Esophagus muscularis mucosa (tissue), 4 donors: ENCODE measurements around the gene CARS1.

Experiments used
- EP300 ChIP-seq: sonication (generic); formaldehyde crosslinking; IDR thresholded peaks from one replicate; pipeline ENCODE4 v1.6.1; 2017; ENCODE audit warnings: antibody characterized with exemption
- POLR2A ChIP-seq: fragments of 450-650 bp; IDR thresholded peaks from one replicate; pipeline ENCODE4 v1.6.1; 2017; ENCODE audit warnings: antibody characterized with exemption, moderate library complexity, mild to moderate bottlenecking, low read depth
- POLR2AphosphoS5 ChIP-seq, 2 donors: sonication (generic); formaldehyde crosslinking; IDR thresholded peaks; one replicate each; pipeline ENCODE4 v1.6.1; 2017; ENCODE audit warnings: antibody characterized with exemption in 2 of 2
- TF ChIP-seq, protein P1 (sequence below), 3 experiments: fragments of 200-600 bp in 2 of 3; fragments of 450-650 bp in 1 of 3; sonication (generic) in 2 of 3; IDR thresholded peaks; one replicate each; pipeline ENCODE4 v1.5.1; 2017 to 2019; ENCODE audit warnings: antibody characterized with exemption in 3 of 3, mild to moderate bottlenecking in 2 of 3, moderate library complexity in 1 of 3

DNA sequence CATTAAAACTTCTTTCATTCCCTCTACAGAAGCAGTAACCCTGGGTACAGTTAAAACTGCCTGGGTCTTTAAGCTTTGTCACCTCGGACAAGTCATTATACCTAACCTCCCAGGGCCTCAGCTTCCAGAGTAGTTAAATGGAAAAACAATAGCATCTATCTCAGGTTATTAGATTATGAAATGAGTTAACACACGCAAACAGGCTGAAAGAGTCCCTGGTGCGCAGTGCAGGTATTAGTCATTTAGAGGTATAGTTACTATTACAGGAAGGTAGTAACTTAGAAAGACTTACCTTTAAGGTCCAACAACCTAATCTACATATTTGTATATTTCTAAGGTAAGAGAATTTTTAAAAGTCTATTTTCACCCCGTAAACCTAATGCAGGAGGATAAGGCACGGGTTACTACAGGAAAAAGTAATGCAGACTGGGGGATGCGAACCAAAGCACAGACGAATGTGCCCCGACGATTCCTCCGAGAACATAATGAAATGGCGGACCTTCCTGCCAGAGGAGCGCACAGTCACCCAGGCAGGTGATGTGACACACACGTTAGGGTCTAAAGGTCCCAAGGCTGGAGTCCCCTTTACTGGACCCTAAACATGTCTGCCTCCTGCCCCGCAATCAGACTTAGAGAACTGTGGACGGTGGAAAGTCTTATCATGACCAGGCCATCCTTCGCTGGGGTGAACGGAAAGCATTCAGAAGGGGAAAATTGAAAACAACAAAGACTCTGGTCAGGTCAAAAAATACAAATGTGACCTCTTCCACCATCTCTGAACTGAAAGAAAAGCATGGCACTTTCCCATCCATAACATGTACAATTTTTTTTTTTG is 66.4 kb downstream of the CARS1 start:
- TF ChIP-seq EP300, result no peak
- no peak for TF ChIP-seq POLR2AphosphoS5 (IDR thresholded peaks at IDR 0.05)
- TF ChIP-seq, protein P1, sequence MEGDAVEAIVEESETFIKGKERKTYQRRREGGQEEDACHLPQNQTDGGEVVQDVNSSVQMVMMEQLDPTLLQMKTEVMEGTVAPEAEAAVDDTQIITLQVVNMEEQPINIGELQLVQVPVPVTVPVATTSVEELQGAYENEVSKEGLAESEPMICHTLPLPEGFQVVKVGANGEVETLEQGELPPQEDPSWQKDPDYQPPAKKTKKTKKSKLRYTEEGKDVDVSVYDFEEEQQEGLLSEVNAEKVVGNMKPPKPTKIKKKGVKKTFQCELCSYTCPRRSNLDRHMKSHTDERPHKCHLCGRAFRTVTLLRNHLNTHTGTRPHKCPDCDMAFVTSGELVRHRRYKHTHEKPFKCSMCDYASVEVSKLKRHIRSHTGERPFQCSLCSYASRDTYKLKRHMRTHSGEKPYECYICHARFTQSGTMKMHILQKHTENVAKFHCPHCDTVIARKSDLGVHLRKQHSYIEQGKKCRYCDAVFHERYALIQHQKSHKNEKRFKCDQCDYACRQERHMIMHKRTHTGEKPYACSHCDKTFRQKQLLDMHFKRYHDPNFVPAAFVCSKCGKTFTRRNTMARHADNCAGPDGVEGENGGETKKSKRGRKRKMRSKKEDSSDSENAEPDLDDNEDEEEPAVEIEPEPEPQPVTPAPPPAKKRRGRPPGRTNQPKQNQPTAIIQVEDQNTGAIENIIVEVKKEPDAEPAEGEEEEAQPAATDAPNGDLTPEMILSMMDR (IDR thresholded peaks at IDR 0.05), result no peak
- no peak for TF ChIP-seq POLR2A
